Esophagus (tissue), 2 donors: Measurements from ENCODE around the gene RRP1. TPM values are rescaled to one million over a fixed set of nuclear protein-coding genes. Genes with fewer than 3 reads are reported as not detected.
"Not testable (repeated sequence)": the region's sequence is repeated elsewhere in the genome, so short reads cannot be mapped to it uniquely, and the experiment has no call there.

Source experiments
- H3K27ac ChIP-seq, 2 donors: one replicate each; pipeline ENCODE4 v1.5.1; 2013; ENCODE audit warnings: low read depth in 2 of 2, mild to moderate bottlenecking in 2 of 2, inconsistent platforms in 1 of 2, low read length in 1 of 2, moderate library complexity in 1 of 2
- H3K27me3 ChIP-seq, 2 donors: one replicate each; pipeline ENCODE4 v1.6.1; 2013; ENCODE audit warnings: low read length in 2 of 2, control low read depth in 1 of 2, mild to moderate bottlenecking in 1 of 2; ENCODE audit not compliant: insufficient read depth in 2 of 2, control insufficient read depth in 1 of 2
- H3K36me3 ChIP-seq, 2 donors: one replicate each; pipeline ENCODE4 v1.6.1; 2013; ENCODE audit warnings: low read length in 1 of 2; ENCODE audit not compliant: control insufficient read depth in 2 of 2, insufficient read depth in 2 of 2
- H3K4me1 ChIP-seq, 2 donors: one replicate each; pipeline ENCODE4 v1.6.1; 2013; ENCODE audit warnings: low read length in 1 of 2; ENCODE audit not compliant: control insufficient read depth in 2 of 2, insufficient read depth in 2 of 2
- H3K4me3 ChIP-seq, 2 donors: one replicate each; pipeline ENCODE4 v1.5.1; 2013; ENCODE audit warnings: low read length in 2 of 2, mild to moderate bottlenecking in 2 of 2, low read depth in 1 of 2, moderate library complexity in 1 of 2
- H3K9me3 ChIP-seq, 2 donors: one replicate each; pipeline ENCODE4 v1.6.1; 2013; ENCODE audit warnings: mild to moderate bottlenecking in 2 of 2, low read depth in 1 of 2, low read length in 1 of 2, moderate library complexity in 1 of 2; ENCODE audit not compliant: control insufficient read depth in 2 of 2, insufficient read depth in 1 of 2
- WGBS, 2 donors: extraction: QIAGEN DNeasy Blood & Tissue Kit; methylation state at CpG; one replicate each; pipeline ENCODE4 v1.1.7; 2013; 5-methylcytosine and 5-hydroxymethylcytosine counted together
- polyA plus RNA-seq, 2 donors: library from polyadenylated mRNA; stranded (reverse); fragments of 200-250 nt; gene quantifications; one replicate each; pipeline ENCODE4 v1.2.3, GENCODE V29; 2013
- donor health status: healthy with polysubstance abuse.
- donor health status: Bipolar disorder and iron deficiency.

RRP1 gene
- polyA plus RNA-seq, 2 donors = 21.0 to 22.5 TPM

DNA sequence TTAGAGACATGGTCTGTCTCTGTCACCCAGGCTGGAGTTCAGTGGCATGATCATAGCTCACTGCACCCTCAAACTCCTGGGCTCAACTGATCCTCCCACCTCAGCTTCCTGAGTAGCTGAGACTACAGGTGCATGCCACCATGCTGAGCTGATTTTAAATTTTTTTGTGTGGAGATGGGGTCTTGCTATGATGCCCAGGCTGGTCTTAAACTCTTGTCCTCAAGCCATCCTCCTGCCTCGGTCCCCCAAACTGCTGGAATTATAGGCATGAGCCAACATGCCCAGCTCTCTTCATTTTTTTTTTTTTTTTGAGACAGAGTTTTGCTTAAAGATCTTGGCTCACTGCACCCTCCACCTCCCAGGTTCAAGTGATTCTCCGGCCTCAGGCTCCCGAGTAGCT, 50.9 kb downstream of the RRP1 start:
- WGBS, 2 donors = 60 to 66% methylated on average over 3 of the region's 3 CpGs
- Histone ChIP-seq H3K27me3 (no peaks in the 10 kb centered on the region), H3K9me3 (no peaks in the 10 kb centered on the region), H3K4me3 (no peak overlapping the region), H3K36me3 (no peaks in the 10 kb centered on the region), H3K4me1 (no peaks in the 10 kb centered on the region), H3K27ac (no peak overlapping the region)

DNA sequence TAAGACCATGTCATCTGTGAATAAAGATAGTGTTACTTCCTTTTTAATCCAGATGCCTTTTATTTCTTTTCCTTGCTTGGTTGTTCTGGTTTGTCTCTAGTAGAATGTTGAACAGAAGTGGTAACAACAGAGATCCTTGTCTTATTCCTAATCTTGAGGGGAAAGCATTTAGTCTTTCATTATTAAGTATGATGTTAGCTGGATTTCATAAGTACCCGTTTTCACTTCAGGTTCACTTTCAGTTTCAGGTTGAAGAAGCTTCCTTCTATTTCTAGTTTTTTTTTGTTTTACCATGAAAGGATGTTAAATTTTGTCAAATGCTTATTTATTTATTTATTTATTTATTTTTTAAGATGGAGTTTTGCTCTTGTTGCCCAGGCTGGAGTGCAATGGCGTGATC, 53.4 kb downstream of the RRP1 start:
- H3K4me1 ChIP-seq = no peaks in the 10 kb centered on the region
- H3K4me3 ChIP-seq = no peak overlapping the region
- 56 to 58% methylated on average over 2 of the region's 2 CpGs for WGBS, 2 donors
- no peak overlapping the region for H3K27ac ChIP-seq
- no peaks in the 10 kb centered on the region for H3K36me3 ChIP-seq
- H3K27me3 ChIP-seq = no peaks in the 10 kb centered on the region
- no peaks in the 10 kb centered on the region for H3K9me3 ChIP-seq

DNA sequence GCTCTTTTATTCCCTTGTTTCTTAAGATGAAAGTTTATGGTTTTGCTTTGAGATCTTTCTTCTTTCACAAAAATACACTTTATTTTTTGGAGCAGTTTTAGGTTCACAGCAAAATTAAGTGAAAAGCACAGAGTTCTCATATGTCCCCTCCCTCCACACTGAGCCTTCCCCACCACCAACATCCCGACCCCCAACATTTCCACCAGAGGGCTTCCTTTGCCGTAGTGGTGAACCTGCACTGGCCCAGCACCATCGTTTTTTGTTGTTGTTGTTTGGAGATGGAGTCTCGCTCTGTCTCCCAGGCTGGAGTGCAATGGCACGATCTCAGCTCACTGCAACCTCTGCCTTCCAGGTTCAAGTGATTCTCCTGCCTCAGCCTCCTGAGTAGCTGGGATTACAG, 55.5 kb downstream of the RRP1 start:
- not testable (repeated sequence) for H3K27me3 ChIP-seq, H3K4me3 ChIP-seq, H3K9me3 ChIP-seq, H3K27ac ChIP-seq, H3K4me1 ChIP-seq, H3K36me3 ChIP-seq
- 73 to 74% methylated on average over 5 of the region's 5 CpGs for WGBS, 2 donors

DNA sequence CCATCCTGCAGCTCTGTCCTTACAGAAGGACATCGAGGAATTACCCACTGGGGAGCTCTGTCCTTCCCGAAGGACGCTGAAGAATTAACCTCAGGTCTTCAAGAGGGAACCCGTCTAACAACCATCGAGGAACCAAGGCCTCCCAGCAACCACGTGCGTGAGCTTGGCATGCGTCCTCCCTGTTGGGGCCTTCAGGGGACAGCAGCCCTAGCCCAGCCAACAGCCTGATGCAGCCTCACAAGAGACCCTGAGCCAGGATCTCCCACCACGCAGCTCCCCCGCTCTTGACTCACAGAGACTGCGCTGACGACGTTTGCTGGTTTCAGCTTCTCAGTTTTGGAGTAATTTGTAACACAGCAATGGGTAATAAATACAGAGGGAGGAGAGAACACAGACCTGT, 56.0 kb downstream of the RRP1 start:
- H3K27me3 ChIP-seq = no peaks in the 10 kb centered on the region
- no peaks in the 10 kb centered on the region for H3K9me3 ChIP-seq
- H3K27ac ChIP-seq = no peak overlapping the region
- WGBS, 2 donors = 90 to 91% methylated on average over 13 of the region's 13 CpGs
- no peak overlapping the region for H3K4me3 ChIP-seq
- peaks cover 0 to 4% of the 10 kb centered on the region in 2 donors for H3K4me1 ChIP-seq
- H3K36me3 ChIP-seq = no peaks in the 10 kb centered on the region

DNA sequence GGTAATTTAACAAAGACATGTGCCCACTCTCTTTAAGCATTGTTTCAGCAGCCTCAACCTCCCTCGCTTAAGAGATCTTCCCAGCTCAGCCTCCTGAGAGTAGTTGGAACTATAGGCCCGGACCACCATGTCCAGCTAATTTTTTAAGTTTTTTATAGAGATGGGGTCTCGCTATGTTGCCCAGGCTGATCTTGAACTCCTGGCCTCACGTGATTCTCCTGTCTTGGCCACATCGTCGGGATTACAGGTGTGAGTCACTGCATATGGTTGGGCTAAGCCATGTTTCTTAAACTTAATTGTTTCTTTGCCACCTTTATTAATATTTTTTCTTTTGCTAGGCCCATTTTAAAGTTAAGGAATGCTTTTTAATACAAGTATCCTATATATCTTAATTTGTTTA, 57.1 kb downstream of the RRP1 start:
- no peak overlapping the region for H3K4me3 ChIP-seq
- no peaks in the 10 kb centered on the region for H3K27me3 ChIP-seq
- no peak overlapping the region for H3K27ac ChIP-seq
- no peaks in the 10 kb centered on the region for H3K9me3 ChIP-seq
- 82 to 89% methylated on average over 6 of the region's 6 CpGs for WGBS, 2 donors
- no peaks in the 10 kb centered on the region for H3K36me3 ChIP-seq
- H3K4me1 ChIP-seq = peaks cover 0 to 4% of the 10 kb centered on the region in 2 donors

DNA sequence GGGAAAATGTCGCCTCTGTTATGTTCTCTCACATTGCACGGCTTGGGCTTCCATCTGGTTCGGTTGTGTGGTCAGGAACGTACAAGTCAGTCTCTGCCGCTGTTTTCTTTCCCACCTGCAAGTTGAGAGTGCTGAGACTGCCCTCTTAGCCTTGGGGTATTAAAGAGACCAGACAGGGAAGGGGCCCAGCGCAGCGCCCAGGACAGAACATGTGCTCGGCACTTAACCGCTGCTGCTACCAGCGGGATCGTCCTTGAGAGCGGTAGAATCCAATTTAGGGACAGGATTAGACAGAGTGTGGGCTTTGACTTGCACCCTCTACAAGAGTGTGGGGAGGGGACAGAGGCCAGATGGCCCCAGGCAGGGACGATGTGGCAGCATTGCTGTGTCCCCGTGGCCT, 57.9 kb downstream of the RRP1 start:
- Histone ChIP-seq H3K27ac (no peak overlapping the region), H3K27me3 (no peaks in the 10 kb centered on the region), H3K4me1 (peaks cover 0 to 4% of the 10 kb centered on the region in 2 donors), H3K4me3 (no peak overlapping the region), H3K36me3 (no peaks in the 10 kb centered on the region), H3K9me3 (no peaks in the 10 kb centered on the region)
- 94% methylated on average over 14 of the region's 14 CpGs for WGBS, 2 donors

DNA sequence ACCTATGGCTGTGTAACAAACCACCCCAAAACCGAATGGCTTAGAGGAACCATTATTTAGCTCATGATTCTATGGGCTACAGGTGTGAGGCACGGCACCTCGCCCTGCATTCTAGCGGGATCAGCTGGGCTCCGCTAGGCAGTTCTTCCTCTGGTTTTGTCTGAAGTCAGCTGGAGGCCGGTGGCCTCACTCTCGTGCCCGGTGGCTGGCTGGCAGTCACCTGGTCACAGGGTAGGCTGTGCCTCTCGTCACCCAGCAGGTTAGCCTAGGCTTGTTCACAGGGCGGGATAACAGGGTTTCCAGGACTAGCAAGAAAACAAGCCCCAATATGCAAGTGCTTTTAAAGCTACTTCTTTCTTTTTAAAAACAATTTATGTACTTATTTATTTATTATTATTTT, 59.4 kb downstream of the RRP1 start:
- H3K4me1 ChIP-seq = peaks cover 0 to 4% of the 10 kb centered on the region in 2 donors
- no peaks in the 10 kb centered on the region for H3K36me3 ChIP-seq
- no peaks in the 10 kb centered on the region for H3K9me3 ChIP-seq
- 88 to 91% methylated on average over 10 of the region's 10 CpGs for WGBS, 2 donors
- H3K27me3 ChIP-seq = no peaks in the 10 kb centered on the region
- no peak overlapping the region for H3K4me3 ChIP-seq
- H3K27ac ChIP-seq = no peak overlapping the region

DNA sequence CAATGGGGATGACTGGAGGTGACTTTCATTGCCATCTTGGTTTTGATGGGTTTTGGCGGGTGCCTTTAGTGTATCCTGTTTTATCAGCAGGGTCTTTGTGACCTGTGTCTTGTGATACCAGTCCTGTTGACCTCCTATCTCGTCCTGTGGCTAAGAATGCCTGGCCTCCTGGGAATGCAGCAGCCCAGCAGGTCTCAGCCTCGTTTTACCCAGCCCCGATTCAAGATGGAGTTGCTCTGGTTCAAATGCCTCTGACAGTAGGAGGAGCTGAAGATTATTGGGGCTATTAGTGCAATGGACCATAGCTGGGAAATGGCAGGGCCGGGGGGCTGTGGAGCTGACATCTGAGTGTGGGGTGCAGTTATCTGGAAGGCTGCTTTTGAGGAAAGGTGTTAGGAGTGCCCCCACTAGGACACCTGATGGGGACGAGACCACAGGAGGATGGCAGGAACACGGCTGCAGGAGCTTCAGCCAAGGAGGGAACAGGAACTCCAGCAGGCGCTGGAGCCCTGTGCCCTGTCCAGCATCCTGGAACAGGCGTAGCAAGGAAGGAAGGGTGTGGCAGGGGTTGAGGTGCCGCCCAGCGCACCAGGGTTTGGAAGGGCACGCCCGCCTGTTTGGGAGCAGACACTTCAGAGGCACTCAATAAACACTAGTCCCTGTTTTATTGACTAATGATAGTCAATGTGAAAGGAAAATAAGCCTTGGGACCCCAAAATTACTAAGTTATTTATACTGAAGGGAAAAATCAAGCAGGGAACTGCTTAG, 60.3 kb downstream of the RRP1 start:
- no peaks in the 10 kb centered on the region for H3K27me3 ChIP-seq
- H3K27ac ChIP-seq = peak overlapping the region; percentile 18 to 34
- H3K36me3 ChIP-seq = no peaks in the 10 kb centered on the region
- H3K4me1 ChIP-seq = peaks cover 0 to 4% of the 10 kb centered on the region in 2 donors
- H3K9me3 ChIP-seq = peaks cover 0 to 4% of the 10 kb centered on the region in 2 donors
- WGBS, 2 donors = 61 to 62% methylated on average over 13 of the region's 13 CpGs
- H3K4me3 ChIP-seq = no peak overlapping the region

DNA sequence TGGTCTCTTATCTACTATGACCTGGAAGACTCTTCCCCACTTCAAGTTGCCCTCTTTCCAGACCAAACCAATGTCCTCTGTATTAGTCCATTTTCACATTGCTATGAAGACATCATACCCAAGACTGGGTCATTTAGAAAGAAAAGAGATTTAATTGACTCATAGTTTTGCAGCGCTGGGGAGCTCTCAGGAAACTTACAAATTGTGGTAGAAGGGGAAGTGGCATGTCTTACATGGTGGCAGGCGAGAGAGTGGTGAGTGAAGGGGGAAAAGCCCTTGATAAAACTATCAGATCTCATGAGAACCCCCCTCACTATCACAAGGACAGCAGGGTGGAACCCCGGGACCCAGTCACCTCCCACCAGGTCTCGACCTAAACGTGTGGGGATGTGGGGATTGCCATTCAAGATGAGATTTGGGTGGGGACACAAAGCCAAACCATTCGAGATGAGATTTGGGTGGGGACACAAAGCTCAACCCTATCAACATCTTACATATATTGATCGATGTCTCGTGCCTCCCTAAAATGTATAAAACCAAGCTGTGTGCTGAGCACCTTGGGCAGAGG, 61.4 kb downstream of the RRP1 start:
- WGBS, 2 donors = 81 to 85% methylated on average over 8 of the region's 8 CpGs
- Histone ChIP-seq H3K27ac (no peak overlapping the region), H3K4me1 (peaks cover 0 to 4% of the 10 kb centered on the region in 2 donors), H3K27me3 (no peaks in the 10 kb centered on the region), H3K9me3 (peaks cover 0 to 4% of the 10 kb centered on the region in 2 donors), H3K4me3 (no peak overlapping the region), H3K36me3 (no peaks in the 10 kb centered on the region)

DNA sequence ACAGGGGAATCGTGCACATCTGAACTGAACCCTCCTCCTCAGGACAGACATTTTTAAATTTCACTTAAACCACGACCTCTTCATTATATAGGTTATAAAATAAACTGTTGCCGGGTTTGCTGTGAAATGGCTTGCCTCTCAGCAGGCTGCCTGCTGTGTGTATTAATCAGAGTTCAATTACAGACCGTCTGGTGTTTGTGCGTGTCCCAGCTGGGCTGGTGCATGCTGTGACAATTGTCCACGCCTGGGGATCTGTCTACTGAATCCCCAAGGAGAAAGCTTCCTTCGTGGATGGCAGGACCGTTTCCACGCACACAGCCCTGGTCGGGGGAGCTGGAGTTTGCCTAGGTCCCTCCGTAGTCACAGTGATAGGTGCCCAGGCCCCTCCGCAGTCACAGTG, 62.2 kb downstream of the RRP1 start:
- no peak overlapping the region for H3K4me3 ChIP-seq
- H3K27me3 ChIP-seq = no peaks in the 10 kb centered on the region
- 66 to 71% methylated on average over 12 of the region's 12 CpGs for WGBS, 2 donors
- H3K4me1 ChIP-seq = peaks cover 0 to 4% of the 10 kb centered on the region in 2 donors
- peaks cover 0 to 4% of the 10 kb centered on the region in 2 donors for H3K9me3 ChIP-seq
- no peak overlapping the region for H3K27ac ChIP-seq
- no peaks in the 10 kb centered on the region for H3K36me3 ChIP-seq
